ENCODE data around the gene CIC. TPM values are rescaled to one million over a fixed set of nuclear protein-coding genes. Genes with fewer than 3 reads are reported as not detected.
"Not testable (repeated sequence)": the region's sequence is repeated elsewhere in the genome, so short reads cannot be mapped to it uniquely, and the experiment has no call there.

Gene CIC
- total and polyA plus RNA-seq, 8 donors, result 37.2 to 76.1 (median 55.6) TPM

DNA sequence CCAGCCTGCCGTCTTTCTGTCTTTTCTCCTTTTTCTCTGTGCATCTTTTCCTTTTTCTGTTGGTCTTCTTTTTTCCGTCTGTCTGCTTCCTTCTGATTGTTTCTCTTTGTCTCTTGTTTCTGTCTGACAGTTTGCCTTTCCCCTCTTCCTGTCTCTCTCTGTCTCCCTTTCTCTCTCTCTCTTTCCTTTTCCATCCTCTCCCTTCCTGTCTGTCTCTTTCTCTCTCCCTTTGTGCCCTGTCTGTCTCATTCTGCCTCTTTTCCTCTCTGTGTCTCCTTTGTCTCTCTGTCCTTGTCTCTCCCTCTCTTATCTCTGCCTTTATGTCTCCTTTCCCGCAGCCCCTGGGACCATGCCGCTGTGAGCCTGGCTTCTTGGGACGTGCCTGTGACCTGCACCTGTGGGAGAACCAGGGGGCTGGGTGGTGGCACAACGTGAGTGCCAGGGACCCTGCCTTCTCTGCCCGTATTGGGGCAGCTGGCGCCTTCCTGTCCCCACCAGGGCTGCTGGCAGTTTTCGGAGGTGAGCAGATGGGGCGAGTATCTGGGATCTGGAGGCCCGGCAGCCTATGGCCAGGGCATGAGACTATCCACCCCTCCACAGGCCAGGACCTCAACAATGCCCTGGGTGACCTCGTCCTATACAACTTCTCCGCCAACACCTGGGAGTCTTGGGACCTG, 65.8 kb downstream of the CIC start:
- TF ChIP-seq, protein P1, sequence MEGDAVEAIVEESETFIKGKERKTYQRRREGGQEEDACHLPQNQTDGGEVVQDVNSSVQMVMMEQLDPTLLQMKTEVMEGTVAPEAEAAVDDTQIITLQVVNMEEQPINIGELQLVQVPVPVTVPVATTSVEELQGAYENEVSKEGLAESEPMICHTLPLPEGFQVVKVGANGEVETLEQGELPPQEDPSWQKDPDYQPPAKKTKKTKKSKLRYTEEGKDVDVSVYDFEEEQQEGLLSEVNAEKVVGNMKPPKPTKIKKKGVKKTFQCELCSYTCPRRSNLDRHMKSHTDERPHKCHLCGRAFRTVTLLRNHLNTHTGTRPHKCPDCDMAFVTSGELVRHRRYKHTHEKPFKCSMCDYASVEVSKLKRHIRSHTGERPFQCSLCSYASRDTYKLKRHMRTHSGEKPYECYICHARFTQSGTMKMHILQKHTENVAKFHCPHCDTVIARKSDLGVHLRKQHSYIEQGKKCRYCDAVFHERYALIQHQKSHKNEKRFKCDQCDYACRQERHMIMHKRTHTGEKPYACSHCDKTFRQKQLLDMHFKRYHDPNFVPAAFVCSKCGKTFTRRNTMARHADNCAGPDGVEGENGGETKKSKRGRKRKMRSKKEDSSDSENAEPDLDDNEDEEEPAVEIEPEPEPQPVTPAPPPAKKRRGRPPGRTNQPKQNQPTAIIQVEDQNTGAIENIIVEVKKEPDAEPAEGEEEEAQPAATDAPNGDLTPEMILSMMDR (IDR thresholded peaks at IDR 0.05), result no peak
- Histone ChIP-seq H3K9me3 (no peaks in the 10 kb centered on the region), H3K27ac (no peak overlapping the region), H3K4me1 (no peaks in the 10 kb centered on the region), H3K27me3 (no peaks in the 10 kb centered on the region), H3K36me3 (peaks cover 0 to 20% of the 10 kb centered on the region in 2 donors), H3K4me3 (no peak overlapping the region)
- DNase-seq (no peak), ATAC-seq (no peak)
- intact Hi-C loops (cut with DNase I), result no loop called here

DNA sequence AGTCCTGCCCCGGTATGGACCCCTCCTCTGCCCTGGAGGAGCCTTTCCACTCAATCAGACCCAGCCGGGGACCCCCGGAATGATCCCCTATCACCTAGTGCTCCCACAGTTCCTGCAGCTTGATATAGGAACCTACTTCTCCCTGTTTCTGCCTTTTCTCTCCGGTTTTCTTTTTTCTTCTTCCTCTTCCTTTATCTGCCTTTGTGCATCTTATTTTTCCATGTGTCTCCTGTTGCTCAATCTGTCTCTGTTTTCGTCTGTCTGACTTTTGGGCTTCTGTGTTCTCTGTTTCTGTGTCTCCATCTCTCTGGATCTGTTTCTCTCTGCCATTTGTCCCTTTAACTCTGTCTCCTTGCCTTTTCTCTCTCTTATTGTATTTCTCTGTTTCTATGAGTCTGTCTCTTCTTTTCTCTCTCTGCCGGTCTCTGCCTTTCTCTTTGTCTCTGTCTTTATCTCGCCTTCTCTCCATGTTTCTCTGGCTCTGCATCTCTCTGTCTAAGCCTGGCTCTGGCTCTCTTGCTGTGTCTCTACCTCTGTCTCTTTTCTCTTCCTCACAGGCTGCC, 66.4 kb downstream of the CIC start:
- TF ChIP-seq, protein P1 (IDR thresholded peaks at IDR 0.05), result no peak
- Histone ChIP-seq H3K4me1 (no peaks in the 10 kb centered on the region), H3K27me3 (no peaks in the 10 kb centered on the region), H3K36me3 (peaks cover 0 to 20% of the 10 kb centered on the region in 2 donors), H3K9me3 (no peaks in the 10 kb centered on the region), H3K4me3 (no peak overlapping the region), H3K27ac (no peak overlapping the region)
- ATAC-seq (no peak), DNase-seq (no peak)
- intact Hi-C loops (cut with DNase I), result no loop called here

DNA sequence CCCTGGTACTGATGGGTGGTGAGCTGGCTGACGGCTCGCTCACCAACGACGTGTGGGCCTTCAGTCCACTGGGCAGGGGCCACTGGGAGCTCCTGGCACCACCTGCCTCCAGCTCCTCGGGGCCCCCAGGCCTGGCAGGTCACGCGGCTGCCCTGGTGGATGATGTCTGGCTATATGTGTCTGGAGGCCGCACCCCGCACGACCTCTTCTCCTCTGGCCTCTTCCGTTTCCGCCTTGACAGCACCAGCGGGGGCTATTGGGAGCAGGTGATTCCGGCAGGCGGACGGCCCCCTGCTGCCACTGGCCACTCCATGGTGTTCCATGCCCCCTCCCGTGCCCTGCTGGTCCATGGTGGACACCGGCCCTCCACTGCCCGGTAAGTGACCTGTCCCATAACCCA, 66.9 kb downstream of the CIC start:
- TF ChIP-seq, protein P1 (IDR thresholded peaks at IDR 0.05), result no peak
- intact Hi-C loops (cut with DNase I), result no loop called here
- H3K27me3 ChIP-seq, result no peaks in the 10 kb centered on the region

DNA sequence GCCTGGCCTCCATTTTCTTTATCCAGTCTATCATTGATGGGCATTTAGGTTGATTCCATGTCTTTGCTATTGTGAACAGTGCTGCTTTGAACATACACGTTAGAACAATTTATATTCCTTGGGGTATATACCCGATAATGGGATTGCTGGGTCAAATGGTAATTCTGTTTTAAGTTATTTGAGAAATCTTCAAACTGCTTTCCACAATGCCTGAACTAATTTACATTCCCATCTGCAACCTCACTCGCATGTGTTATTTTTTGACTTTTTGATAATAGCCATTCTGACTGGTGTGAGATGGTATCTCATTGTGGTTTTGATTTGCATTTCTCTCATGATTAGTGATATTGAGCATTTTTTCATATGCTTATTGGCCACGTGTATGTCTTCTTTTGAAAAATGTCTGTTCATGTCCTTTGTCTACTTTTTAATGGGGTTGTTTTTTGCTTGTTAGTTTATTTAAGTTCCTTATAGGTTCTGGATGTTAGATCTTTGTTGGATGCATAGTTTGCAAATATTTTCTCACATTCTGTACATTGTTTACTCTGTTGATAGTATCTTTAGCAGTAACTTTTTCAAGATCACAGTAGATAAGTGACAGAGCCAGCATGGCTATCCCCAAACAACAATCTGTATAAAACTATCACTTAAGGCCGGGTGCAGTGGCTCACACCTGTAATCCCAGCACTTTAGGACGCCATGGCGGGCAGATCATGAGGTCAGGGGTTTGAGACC, 70.2 kb downstream of the CIC start:
- peaks cover 0 to 30% of the 10 kb centered on the region in 2 donors for H3K36me3 ChIP-seq
- ATAC-seq; H3K27ac ChIP-seq; H3K9me3 ChIP-seq; H3K4me1 ChIP-seq; H3K27me3 ChIP-seq; intact Hi-C loops (cut with DNase I); H3K4me3 ChIP-seq: not testable (repeated sequence)
- DNase-seq, result peak in 1 of 4 donors; percentile 7

More for the DNA sequence above, 66.9 kb downstream of the CIC start:
- Histone ChIP-seq H3K9me3 (no peaks in the 10 kb centered on the region), H3K27ac (no peak overlapping the region), H3K4me1 (no peaks in the 10 kb centered on the region), H3K36me3 (peaks cover 0 to 20% of the 10 kb centered on the region in 2 donors), H3K4me3 (no peak overlapping the region)
- no peak for DNase-seq
- ATAC-seq, result no peak

DNA sequence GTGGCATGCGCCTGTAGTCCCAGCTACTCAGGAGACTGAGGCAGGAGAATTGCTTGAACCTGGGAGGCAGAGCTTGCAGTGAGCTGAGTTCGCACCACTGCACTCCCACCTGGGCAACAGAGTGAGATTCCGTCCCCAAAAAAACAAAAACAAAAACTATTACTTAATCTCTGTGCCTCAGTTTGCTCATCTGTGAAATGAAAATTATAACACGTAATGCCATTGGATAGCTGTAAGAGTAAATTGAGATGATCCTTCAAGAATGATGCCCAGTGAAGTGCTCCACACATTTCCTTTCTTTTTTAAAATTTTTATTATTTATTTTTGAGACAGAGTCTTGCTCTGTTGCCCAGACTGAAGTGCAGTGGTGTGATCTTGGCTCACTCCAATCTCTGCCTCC, 70.9 kb downstream of the CIC start:
- H3K4me1 ChIP-seq; H3K4me3 ChIP-seq; DNase-seq; ATAC-seq; intact Hi-C loops (cut with DNase I); H3K9me3 ChIP-seq; H3K27me3 ChIP-seq; H3K27ac ChIP-seq: not testable (repeated sequence)
- peaks cover 0 to 35% of the 10 kb centered on the region in 2 donors for H3K36me3 ChIP-seq

Measured in left lung (tissue), 10 donors.